SHP77 treated with DMSO at 0.1 percent for 48 hours (cell line): ENCODE results near the gene LRMDA.

Experiments
- DNase-seq: peaks from one replicate; lab custom pipeline; 2025; lab: John Stamatoyannopoulos, UW

Gene LRMDA

GRCh38 chr10:75836064-75836463 lies 404.6 kb downstream of the LRMDA start:
- no peak for DNase-seq

- no peak for DNase-seq
Measured at GRCh38 chr10:75838486-75838885, 407.1 kb downstream of the LRMDA start.

DNA sequence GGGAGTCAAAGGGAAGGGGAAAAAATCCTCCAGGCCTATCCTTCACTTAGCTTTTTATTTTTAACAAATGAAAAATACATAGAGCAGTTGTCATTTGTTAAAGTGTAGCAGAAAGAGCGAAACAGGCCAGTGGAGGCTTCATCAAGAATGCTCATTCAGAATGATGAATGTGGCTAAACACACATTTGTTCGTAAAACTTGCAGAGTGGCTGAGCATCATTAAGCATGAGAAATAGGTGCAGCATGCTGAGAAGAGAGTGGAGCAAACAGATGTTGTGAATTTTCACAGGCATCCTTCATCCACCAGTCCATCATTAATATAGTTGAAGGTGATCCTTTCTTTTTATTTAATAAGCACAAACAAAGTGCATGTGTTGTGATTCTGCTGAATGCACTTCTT lies 407.6 kb downstream of the LRMDA start:
- no peak for DNase-seq

GRCh38 chr10:75841266-75841665 lies 409.8 kb downstream of the LRMDA start:
- no peak for DNase-seq

DNA sequence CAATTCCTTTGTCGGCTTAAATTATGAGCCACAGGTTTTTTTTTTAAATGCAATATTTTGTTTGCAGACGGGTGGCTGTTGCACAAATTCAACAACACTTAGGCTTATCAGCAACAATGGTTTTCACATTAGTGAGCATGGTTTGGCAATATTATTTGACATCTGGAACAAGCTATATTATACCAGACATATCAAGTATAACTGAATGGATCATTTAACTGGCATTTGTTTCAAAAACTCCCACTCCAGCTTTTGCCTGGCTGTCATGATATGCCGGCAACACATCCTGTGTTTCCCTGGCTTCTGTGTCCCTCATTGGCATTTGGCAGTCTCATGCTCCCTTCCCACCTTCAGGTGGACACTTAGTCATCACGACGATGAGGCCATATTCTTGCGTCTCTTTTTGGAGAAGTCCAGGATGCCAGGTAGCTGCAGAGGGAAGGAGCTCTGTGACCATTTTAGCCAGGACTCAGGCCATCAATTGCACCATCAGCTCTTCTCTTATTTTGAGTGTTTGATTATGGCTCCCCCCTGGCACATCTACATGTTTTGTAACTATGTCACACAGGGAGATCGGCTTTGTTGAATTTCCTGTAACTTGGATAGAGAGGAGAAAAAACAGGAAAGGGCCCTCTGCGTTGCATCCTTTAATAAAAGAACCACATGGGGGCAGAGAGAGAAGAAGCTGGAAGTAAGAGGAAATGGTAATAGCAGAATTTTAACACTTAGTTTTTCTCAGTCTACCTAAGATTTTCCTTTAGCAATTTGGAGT lies 413.9 kb downstream of the LRMDA start:
- no peak for DNase-seq

DNA sequence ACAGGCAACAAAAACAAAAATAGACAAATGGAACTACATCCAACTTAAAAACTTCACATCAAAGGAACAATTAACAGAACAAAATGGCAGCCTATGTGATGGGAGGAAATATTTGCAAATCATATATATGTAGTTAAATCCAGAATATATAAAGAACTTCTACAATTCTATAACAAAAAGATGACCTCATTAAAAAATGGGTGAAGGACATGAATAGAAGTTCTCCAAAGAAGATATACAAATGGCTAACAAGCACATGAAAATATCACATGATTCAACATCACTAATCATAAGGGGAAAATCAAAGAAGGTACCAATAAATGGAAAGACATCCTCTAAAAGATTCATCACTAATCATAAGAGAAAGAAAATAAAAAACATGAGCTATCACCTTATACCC lies 416.1 kb downstream of the LRMDA start:
- DNase-seq, result no peak

DNA sequence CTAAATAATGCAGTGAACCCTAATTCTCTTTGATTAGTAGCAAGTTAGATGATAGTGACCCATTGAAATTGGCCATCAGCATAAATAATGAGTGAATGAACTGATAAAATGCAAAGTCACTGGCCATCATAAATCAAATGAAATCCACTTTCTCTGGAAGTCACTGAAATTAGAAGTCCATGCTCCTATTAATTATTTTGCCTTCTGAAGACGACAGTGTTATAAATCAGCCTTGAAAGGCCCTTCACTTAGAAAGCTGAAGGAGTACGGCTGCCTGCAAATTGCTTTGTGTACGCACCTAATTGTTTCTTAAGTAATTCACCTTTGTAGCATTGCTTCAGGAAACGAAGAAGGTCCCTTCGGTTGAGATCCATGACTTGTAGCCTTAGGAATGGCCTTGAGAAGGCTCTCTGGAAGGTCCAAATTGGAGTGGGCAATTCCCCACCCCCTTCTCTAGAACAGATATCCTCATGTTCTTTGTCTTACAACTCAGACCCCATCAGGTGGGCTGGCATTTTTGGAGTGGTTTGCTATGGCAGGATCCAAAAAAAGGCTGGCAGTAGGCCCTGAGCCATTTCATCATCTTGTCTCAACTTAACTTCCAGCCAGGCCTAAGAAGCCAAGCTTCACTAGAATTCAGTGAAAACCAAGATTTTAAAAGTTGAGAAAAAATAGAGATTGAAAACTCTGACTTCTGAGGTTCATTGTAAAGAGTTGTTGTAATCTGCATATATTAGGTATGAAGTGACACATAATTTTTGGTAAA lies 420.3 kb downstream of the LRMDA start:
- no peak for DNase-seq

- DNase-seq, result no peak
Measured at GRCh38 chr10:75852851-75853484, 421.5 kb downstream of the LRMDA start.

- DNase-seq, result no peak
Measured at GRCh38 chr10:75857269-75857846, 425.9 kb downstream of the LRMDA start.

DNA sequence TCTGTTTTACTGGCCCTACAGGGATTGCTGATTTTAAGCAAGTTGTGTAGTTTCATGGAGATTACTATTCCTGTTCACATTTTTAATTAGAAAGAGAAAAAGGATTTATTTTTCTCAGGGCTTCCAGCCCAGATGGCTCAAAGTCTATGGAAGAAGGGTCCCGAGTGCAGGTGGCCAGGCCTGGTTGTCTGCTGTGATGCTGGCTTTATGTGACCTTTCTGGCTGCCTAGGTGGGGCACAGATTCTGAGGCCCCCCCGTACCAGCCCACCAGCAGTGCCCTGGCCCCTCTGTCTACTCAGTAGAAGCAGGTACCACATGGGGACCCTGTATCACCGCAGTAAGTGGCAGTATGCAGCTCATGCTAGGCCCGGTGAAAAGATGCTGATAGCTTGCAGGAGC lies 426.5 kb downstream of the LRMDA start:
- DNase-seq, result no peak

DNA sequence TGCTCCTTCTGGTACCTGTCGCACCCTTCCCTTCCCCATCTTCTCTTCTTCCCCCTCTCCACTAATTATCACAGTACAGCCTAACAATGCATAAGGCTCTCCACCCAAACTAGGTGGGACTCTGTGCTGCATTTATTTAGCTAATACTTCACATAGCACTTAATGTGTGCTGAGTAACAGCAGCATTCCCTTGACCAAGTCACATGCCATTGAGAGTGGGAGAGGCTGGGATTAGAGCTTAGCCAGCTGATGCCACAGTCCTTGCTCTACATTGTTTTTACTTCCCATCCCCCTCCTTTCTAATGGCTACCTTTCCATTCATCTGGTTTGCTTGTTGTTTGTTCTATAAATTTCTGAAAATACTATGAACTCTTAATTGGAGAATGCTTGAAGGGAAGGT lies 426.9 kb downstream of the LRMDA start:
- no peak for DNase-seq

GRCh38 chr10:75859141-75859540 lies 427.7 kb downstream of the LRMDA start:
- peak; percentile 38 for DNase-seq

DNA sequence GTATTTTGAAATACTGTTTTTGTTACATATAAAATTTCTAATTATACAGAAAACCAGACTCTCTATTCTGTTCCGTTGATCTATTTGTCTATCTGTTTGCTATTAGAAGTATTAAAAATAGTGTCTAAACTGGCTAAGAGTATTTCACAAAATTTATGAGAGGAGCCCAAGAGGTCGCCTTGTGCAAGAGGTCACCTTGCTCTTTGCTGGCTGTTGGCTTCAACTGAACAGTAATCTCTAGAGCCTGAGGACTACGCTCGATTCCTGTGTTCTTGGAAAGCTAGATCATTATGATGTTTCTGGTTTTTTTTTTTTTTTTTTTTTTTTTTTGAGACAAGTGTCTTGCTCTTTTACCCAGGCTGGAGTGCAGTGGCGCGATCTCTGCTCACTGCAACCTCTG lies 428.6 kb downstream of the LRMDA start:
- DNase-seq, result no peak

DNA sequence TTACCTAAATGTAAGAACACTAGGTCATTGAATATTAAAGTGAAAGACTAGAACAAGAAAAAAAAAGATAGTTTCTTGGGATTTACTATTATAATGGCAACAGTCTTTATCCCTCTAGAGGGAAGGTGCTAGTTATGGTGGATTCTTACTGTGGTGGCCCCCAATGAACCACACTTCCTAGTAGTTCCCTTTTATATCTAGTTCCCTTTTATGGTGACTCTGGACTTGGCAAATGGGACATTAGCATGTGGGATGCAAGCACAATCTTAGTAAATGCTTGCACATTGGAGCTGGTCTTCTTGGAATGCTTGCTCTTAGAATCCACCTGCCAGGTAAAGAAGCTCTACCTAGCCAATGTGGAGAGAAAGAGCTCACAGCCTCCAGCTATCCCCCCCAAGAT lies 430.2 kb downstream of the LRMDA start:
- DNase-seq, result no peak

- no peak for DNase-seq
Measured at GRCh38 chr10:75862935-75863334, 431.5 kb downstream of the LRMDA start.

DNA sequence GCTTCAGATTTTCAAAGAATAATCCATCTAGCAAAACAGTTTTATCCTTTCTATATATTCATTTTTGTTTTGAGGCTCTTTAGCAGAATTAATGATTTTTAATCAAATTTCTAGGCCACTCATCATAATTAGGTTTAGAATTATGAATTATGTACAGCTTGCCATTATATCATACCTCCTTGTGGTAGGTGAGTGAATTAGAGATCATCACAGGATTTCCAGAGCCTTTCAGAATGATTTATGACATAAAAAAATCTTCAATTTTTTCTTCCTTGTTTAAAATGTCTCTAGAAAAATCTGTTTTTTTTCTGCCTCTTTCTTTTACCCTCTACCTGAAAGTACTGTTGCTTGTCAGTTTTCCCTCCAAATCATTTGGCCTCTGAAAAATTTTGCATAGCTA lies 433.3 kb downstream of the LRMDA start:
- no peak for DNase-seq

- no peak for DNase-seq
Measured at GRCh38 chr10:75865413-75866299, 434.2 kb downstream of the LRMDA start.

GRCh38 chr10:75866300-75866625 lies 434.8 kb downstream of the LRMDA start:
- no peak for DNase-seq

DNA sequence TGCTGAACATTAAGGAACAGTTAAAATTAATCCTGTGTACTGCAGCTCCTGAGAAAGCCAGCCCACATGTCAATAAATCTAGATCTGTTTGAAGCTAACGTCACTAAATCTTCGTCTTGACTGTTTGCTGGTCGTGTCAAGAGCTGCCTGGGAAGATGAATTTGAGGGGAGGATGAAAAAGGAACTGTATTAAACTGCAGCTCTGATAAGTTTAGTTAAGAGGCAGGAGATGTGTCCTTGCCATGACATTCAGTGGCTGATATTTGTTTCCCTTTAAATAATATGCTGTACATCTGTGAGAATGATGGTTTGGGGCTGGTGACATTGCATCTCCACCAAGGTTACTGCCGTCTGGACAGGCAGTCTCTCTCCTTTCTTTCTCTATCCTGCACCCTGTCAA lies 435.3 kb downstream of the LRMDA start:
- DNase-seq, result no peak

GRCh38 chr10:75868574-75868973 lies 437.1 kb downstream of the LRMDA start:
- no peak for DNase-seq

DNA sequence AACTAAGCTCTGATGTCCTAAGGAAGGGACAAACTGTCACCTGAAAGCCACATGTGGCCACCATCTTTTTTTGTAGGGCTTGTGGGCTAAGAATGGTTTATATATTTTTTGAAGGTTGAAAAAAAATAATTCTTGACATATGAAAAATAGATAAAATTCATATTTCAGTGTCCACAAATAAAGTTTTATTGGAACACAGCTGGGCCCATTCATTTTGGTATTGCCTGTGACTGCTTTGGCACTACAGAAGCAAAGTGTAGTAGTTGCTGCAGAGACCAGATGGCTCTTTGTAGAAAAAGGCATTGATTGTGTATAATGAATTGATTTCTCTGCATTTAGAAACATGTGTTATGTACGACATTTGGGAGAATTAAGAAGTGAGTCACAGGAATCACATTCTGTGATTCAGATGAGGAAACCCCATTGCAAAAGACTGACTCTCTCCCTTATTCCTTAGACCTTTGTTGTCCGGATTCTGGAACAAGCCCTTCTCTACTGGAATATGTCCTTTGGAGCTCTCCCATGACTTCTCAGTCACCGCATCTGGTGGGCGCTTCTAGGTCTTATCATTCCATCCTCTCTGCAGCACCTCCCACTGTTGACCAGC lies 438.7 kb downstream of the LRMDA start:
- no peak for DNase-seq
